Measurements from ENCODE around the gene BBC3. TPM values are rescaled to one million over a fixed set of nuclear protein-coding genes. Genes with fewer than 3 reads are reported as not detected.

The BBC3 gene
- total RNA-seq, 1 experiment from 2014 or later = 6.8 TPM

DNA sequence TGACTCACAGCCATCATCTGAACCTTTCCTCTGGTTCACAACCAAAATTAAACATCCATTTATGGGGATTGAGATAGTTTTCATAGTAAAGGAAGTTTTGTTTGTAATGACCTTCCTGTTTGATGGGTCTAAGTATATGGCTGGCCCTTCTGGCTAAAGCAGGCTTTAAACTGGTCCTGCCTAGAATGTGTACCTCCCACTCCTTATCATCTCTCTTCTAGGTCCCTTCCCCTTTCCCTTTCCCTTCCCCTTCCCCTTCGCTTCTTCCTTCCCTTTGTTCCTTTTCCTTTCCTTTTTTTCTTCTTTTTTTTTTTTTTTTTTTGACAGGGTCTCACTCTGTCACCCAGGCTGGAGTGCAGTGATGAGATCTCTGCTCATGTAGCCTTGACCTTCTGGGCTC lies 35.6 kb downstream of the BBC3 start:
- DNase-seq (ENCODE audit: low read depth) = no peak

DNA sequence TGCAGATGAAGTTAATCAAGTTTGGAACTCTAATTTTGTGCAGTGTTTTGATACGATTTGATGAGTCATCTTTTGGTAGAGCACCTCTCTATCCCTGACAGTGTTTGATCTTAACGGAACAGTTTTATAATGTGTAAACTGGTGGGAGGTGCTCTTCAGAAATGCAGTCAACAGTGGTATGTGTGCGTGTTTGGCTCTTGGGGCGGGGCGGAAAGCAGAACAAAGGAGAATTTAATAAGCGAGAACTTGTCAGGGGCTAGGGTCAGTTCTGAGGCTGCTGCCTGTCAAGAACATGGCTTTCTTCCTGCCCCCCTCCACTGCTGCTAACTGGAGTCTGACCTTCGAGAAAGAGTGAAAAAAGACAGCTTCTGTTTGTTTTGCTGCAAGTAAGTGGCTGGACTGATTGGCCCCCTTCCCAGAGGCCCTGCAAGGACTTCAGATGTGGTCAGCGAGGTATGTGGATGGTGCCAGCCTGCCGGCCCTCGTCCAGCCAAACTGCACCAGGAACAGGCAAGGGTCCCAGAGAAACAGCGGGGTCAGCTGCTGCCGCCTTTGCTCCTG lies 40.8 kb downstream of the BBC3 start:
- DNase-seq (ENCODE audit: low read depth) = peak; percentile 89

DNA sequence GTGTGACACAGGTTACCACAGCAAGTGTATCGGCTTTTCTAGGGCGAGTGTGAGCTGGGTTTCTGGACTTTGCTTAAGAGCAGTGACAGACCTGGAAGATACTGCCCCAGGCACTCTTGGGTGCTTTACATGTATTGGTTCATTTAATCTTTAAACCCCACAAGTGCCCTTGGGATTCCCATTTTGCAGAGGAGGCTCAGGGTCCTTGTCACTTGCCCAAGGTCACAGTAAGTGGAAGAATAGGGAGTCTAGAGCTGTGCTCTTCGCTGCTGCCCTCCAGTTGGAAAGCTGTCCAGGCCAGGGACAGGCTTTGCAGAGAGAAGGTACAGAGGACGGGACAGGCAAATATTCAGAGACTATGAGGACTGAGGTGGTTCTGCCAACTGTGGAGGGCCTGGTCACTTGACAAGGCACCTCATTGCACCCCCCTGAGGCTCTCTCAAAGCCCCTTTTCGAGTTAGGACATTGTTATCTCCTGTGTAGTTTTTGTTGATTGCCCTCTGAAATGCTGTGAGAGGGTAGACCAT lies 42.4 kb downstream of the BBC3 start:
- no peak for DNase-seq (ENCODE audit: low read depth)

DNA sequence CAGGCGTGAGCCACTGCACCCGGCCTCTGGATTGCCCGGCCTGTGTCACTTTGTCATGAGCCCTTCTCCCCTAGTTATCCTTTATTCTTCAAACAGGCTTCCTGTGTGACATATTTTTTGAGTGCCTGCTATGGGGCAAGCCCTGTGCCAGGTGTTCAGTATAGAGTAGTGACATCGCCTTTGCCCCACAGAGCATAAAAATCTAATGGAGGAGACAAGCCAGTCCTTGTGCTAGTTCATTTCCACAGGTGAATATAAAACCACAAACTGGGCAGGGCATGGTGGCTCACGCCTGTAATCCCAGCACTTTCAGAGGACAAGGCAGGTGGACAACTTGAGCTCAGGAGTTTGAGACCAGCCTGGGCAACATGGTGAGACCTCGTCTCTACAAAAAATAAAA lies 43.2 kb downstream of the BBC3 start:
- DNase-seq (ENCODE audit: low read depth) = no peak

DNA sequence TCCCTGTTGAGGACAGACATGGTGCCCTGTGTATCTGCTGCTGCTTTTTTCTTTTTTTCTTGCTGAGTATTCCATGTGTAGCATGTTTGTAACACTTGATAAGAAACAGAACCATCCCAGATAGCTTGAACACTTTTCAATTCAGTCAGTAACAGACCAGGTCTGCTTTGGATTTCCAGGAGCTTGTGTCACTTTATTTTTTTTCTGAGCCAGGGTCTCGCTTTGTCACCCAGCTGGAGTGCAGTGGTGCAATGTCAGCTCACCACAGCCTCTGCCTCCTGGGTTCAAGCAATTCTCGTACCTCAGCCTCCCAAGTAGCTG lies 43.7 kb downstream of the BBC3 start:
- DNase-seq (ENCODE audit: low read depth) = no peak

DNA sequence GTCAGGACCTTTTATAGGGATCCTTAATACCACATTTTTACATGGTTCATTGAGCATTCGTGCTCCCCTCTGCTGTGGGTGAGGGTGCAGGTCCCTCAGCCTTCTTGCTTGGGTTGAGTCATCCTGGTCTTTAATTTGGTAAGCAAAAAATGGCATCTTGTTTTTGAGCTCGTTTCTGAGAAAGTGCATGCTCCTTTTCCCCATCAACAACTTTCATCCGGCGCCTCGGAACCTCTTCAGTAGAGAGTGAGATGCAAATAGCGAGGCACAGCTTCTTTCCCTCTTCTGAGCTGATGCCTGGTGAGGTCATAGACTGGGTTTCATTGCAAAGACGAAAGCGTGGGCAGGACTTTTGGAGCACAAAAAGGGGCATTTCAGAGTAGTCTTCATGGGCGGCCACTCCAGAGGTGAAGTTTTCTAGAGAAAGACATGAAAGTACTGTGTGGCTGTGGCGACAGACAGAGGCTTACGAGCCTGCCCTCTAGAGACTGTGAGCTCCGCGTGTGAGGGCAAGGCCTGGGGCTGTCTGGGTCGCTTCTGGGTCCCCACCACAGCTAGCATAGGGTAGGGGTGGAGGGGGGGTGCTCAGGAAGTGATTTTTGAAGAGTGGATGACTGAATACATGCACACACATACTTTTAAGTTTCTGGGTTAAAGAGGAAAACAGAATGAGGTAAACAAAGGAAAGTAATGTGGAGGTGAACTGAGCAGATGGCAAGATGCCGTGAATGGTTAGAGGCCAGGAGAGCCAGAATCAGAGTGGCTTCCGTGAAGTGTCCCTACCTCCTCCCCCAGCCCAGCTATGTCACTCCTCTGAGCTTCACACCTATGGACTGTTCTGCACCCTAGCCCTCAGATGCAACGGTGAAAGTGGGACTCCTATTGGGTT lies 44.3 kb downstream of the BBC3 start:
- DNase-seq (ENCODE audit: low read depth) = no peak

DNA sequence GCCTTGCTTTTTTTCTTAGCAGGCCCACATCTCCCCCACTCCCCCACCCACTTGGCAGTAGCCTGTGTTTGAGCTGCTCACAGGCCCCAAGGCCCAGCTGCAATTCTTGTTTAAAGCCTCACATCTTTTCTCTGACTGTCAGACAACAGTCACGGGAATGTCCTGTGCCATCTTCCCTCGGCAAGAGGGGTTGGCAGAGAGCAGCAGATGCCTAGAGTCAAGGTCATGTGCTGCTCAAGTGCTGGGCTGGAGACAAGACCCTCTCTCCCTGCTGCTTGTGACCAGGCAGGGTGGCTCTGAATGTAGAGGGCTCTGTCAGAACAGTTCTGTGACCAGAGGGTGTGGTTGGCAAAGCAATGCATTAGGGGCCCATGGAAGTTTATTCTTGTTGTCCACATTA lies 47.4 kb downstream of the BBC3 start:
- DNase-seq (ENCODE audit: low read depth) = no peak

DNA sequence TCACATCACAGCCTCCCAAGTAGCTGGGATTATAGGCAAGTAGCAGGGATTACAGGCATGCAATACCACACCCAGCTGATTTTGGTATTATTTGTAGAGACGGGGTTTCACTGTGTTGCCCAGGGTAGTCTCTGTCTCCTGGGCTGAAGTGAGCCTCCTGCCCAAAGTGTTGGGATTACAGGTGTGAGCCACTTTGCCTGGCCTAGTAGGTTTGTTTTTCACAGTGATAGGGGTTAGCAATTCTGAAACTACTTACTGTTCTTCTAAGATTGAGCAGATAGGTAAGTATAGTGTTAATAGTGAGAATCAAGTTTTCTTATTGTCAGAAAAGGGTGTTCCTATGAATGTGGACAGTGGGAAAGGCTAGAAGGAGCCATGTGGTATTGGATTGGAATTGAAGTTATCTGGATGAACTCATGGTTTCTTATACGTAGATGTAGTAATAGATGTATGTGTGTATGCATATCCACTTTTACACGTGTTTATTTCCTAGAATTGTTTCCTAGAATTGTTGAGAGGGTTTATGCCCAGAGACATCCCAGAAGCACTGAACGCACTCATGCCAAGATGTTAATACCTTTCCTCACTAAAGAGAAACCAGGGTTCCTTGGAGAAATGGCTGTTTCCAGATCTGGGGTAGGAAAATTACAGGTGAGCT lies 51.2 kb downstream of the BBC3 start:
- no peak for DNase-seq (ENCODE audit: low read depth)

DNA sequence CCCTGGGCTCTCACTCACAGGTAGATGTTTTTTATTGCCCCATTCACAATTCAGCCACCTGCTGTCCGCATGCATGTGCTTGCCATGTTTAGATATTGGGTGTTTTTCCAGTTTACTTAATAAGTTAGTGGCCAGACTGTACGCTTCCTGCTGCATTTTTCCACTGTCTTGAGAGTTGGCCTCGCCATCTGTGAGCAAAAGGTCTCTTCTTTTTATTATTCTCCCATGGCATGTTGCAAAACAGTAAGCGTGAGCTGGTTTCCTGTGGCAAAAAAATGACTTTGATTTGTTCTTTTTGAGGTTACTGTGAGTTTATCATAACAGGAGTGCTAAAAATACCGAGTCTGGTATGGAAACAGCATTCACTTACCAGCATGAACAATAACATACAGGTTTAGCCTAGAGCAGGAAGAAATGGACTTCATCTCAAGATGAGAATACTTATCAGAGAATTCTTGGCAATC lies 54.3 kb downstream of the BBC3 start:
- peak; percentile 89 for DNase-seq (ENCODE audit: low read depth)

DNA sequence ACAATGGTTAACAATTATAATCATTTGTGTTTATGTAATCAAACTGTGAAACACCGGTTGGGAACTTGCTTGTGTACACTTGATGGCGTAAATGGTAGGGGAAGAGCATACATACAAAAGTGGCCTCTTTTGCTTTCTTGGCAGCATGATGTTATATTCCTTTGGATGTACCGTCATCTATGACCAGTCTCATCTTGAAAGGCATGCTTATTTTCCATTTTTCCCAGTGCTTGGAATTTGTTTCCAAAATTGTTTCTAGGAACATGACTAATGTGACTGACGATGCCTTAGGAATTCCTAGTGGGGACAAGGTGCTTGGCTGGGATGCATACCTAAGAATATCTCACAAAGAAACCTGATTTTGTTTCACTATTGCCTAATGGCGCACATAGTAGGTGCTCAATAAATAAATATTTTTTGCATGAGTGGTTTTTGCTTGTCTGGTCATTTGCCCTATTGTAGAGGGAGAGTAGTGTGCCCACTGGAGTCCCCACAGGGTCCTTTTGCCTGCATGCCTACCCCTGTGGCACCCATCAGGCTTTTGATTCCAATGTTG lies 54.9 kb downstream of the BBC3 start:
- DNase-seq (ENCODE audit: low read depth) = peak; percentile 55

DNA sequence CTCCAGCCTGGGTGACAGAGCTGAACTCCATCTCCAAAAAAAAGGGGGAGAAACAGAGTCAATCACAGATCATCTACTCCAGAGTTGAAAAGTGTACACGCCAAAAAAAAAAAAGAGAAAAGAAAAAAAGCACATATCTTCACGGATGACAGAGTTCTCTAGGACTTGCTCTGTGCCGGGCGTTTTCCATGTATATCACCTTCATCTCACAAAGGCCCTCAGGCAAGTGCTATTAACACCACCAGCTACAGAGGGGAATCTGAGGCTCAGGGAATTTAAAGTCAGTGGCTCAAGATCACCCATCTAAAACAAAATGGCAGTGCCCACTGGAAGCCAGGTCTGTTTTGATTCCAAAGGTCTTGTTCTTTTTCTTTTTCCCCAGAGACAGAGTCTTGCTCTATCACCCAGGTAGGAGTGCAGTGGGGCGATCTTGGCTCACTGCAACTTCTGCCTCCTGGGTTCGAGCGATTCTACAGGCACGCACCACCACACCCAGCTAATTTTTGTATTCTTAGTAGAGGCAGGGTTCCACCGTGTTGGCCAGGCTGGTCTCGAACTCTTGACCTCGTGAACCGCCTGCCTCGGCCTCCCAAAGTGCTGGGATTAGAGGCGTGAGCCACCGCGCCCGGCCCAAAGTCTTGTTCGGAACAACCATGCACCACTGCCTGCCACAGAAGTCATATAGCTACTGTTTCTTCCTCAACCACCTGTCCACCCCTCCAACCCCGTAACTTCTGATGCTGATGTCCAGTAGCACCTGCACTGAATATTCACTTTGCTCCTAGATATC lies 58.1 kb downstream of the BBC3 start:
- no peak for DNase-seq (ENCODE audit: low read depth)

Other genes with a start within 250 kb of the BBC3 start
- 1.0 and 1.9 TPM in 2 replicates for gene NPAS1, start 211.4 kb downstream of the BBC3 start, total RNA-seq (2014; rRNA removed)
- gene TMEM160, start 182.6 kb downstream of the BBC3 start, total RNA-seq (2014; rRNA removed) = 62.9 and 76.3 TPM in 2 replicates
- gene ZC3H4, start 117.4 kb downstream of the BBC3 start, total RNA-seq (2014; rRNA removed) = 14.9 and 17.3 TPM in 2 replicates
- gene SAE1, start 100.4 kb downstream of the BBC3 start, total RNA-seq (2014; rRNA removed) = 228 and 269 TPM in 2 replicates
- gene CCDC9, start 25.3 kb upstream of the BBC3 start, total RNA-seq (2014; rRNA removed) = 4.9 and 16.2 TPM in 2 replicates
- 0.51 and 0.80 TPM in 2 replicates for gene INAFM1, start 43.7 kb upstream of the BBC3 start, total RNA-seq (2014; rRNA removed)
- gene C5AR1, start 78.7 kb upstream of the BBC3 start, total RNA-seq (2014; rRNA removed) = not detected in 2 replicates
- not detected in 2 replicates for gene C5AR2, start 101.0 kb upstream of the BBC3 start, total RNA-seq (2014; rRNA removed)
- gene DHX34, start 118.1 kb upstream of the BBC3 start, total RNA-seq (2014; rRNA removed) = 15.7 and 19.4 TPM in 2 replicates
- 6.7 and 7.4 TPM in 2 replicates for gene MEIS3, start 188.3 kb upstream of the BBC3 start, total RNA-seq (2014; rRNA removed)
- gene SLC8A2, start 240.7 kb upstream of the BBC3 start, total RNA-seq (2014; rRNA removed) = 0.06 TPM in 1 of 2 replicates, not detected in the other

All from LHCN-M2 (cell line).